Neuronal stem cell (in vitro differentiated cells): Measurements from ENCODE around the gene CDX2.

Experiments used
- DNase-seq: peaks from one replicate; pipeline ENCODE4 v3.0.0-alpha.2; 2013; ENCODE audit warnings: low spot score
- H2AFZ ChIP-seq: one replicate; pipeline ENCODE4 v1.6.1; 2013; ENCODE audit warnings: mild to moderate bottlenecking, low read length, inconsistent platforms
- H2AK5ac ChIP-seq: 2 replicates; pipeline ENCODE4 v1.6.1; 2013; ENCODE audit warnings: low read depth, mild to moderate bottlenecking, inconsistent platforms, low read length, moderate library complexity, mixed read lengths
- H2BK120ac ChIP-seq: 2 replicates; pipeline ENCODE4 v1.6.1; 2013; ENCODE audit warnings: low read depth, mild to moderate bottlenecking, inconsistent platforms, low read length, moderate library complexity, mixed read lengths
- H2BK12ac ChIP-seq: one replicate; pipeline ENCODE4 v1.6.1; 2013; ENCODE audit warnings: low read length, inconsistent platforms
- H2BK15ac ChIP-seq: 2 replicates; pipeline ENCODE4 v1.6.1; 2013; ENCODE audit warnings: mild to moderate bottlenecking, low read length, inconsistent platforms, mixed read lengths
- H2BK5ac ChIP-seq: one replicate; pipeline ENCODE4 v1.6.1; 2013; ENCODE audit warnings: inconsistent platforms, mild to moderate bottlenecking, low read length, moderate library complexity
- H3K14ac ChIP-seq: one replicate; pipeline ENCODE4 v1.6.1; 2013; ENCODE audit warnings: low read length, inconsistent platforms
- H3K18ac ChIP-seq: 2 replicates; pipeline ENCODE4 v1.6.1; 2013; ENCODE audit warnings: low read length, inconsistent platforms
- H3K23ac ChIP-seq: 2 replicates; pipeline ENCODE4 v1.6.1; 2013; ENCODE audit warnings: low read depth, mild to moderate bottlenecking, mixed read lengths, low read length, inconsistent platforms; ENCODE audit not compliant: poor library complexity
- H3K27ac ChIP-seq: replicated peaks from 3 replicates; pipeline ENCODE4 v1.5.1; 2013; ENCODE audit warnings: low read length, inconsistent platforms
- H3K27me3 ChIP-seq, 3 experiments: 2 replicates each; pipeline ENCODE4 v1.6.1; 2013; ENCODE audit warnings: low read length in 3 of 3, mild to moderate bottlenecking in 2 of 3, inconsistent platforms in 1 of 3, low read depth in 1 of 3, mixed read lengths in 1 of 3, moderate library complexity in 1 of 3; ENCODE audit not compliant: control insufficient read depth in 3 of 3, insufficient read depth in 3 of 3
- H3K36me3 ChIP-seq, 2 donors: replicated peaks in 1 of 2; 2 replicates each; pipeline ENCODE4 v1.6.1; 2013; ENCODE audit warnings: low read length in 2 of 2; ENCODE audit not compliant: control insufficient read depth in 2 of 2, insufficient read depth in 2 of 2
- H3K4ac ChIP-seq: 2 replicates; pipeline ENCODE4 v1.6.1; 2013; ENCODE audit warnings: inconsistent platforms, mild to moderate bottlenecking, low read length, moderate library complexity
- H3K4me1 ChIP-seq, 2 donors: 1 replicate in 1 of 2; 2 replicates in 1 of 2; pipeline ENCODE4 v1.6.1; 2013; ENCODE audit warnings: low read length in 2 of 2, low read depth in 1 of 2; ENCODE audit not compliant: control insufficient read depth in 2 of 2, insufficient read depth in 1 of 2
- H3K4me2 ChIP-seq: one replicate; pipeline ENCODE4 v1.6.1; 2013; ENCODE audit warnings: mild to moderate bottlenecking, low read length, inconsistent platforms; ENCODE audit not compliant: insufficient read depth, poor library complexity, severe bottlenecking
- H3K4me3 ChIP-seq, 2 donors: 2 replicates each; pipeline ENCODE4 v1.5.1; 2013; ENCODE audit warnings: low read length in 2 of 2, mild to moderate bottlenecking in 2 of 2, inconsistent platforms in 1 of 2, moderate library complexity in 1 of 2
- H3K79me1 ChIP-seq: one replicate; pipeline ENCODE4 v1.6.1; 2013; ENCODE audit warnings: low read depth, mild to moderate bottlenecking, inconsistent platforms, low read length, moderate library complexity
- H3K9ac ChIP-seq: one replicate; pipeline ENCODE4 v1.6.1; 2013; ENCODE audit warnings: mild to moderate bottlenecking, low read depth, low read length, inconsistent platforms; ENCODE audit not compliant: poor library complexity
- H3K9me3 ChIP-seq, 2 donors: replicated peaks in 1 of 2; 2 replicates each; pipeline versions ENCODE3 to v1.6.1; 2013; ENCODE audit warnings: low read length in 2 of 2, mild to moderate bottlenecking in 2 of 2, inconsistent platforms in 1 of 2, low read depth in 1 of 2, mixed read lengths in 1 of 2, moderate library complexity in 1 of 2; ENCODE audit not compliant: control insufficient read depth in 2 of 2, insufficient read depth in 1 of 2
- H4K8ac ChIP-seq: one replicate; pipeline ENCODE4 v1.6.1; 2013; ENCODE audit warnings: low read depth, mild to moderate bottlenecking, inconsistent platforms, low read length, moderate library complexity
- H4K91ac ChIP-seq: one replicate; pipeline ENCODE4 v1.6.1; 2013; ENCODE audit warnings: low read length, low read depth, mild to moderate bottlenecking, inconsistent platforms; ENCODE audit not compliant: poor library complexity
- WGBS, 2 donors: extraction: QIAGEN DNeasy Blood & Tissue Kit; methylation state at CpG; one replicate each; pipeline ENCODE4 v1.1.7; 2013; ENCODE audit warnings: missing lambda C conversion rate in 2 of 2, mixed read lengths in 1 of 2; ENCODE audit not compliant: insufficient read length in 2 of 2, insufficient replicate concordance in 1 of 2; ENCODE audit errors: extremely low coverage in 2 of 2; 5-methylcytosine and 5-hydroxymethylcytosine counted together

The CDX2 gene

DNA sequence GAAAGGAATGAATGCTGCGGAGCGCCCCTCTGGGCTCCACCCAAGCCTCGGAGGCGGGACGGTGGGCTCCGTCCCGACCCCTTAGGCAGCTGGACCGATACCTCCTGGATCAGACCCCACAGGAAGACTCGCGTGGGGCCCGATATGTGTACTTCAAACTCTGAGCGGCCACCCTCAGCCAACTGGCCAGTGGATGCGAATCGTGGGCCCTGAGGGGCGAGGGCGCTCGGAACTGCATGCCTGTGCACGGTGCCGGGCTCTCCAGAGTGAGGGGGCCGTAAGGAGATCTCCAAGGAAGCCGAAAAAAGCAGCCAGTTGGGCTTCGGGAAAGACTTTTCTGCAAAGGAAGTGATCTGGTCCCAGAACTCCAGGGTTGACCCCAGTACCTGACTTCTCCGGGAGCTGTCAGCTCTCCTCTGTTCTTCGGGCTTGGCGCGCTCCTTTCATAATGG lies 40.7 kb downstream of the CDX2 start:
- Histone ChIP-seq H3K14ac (peak overlapping the region; percentile 43), H4K8ac (no peak overlapping the region), H2AFZ (no peak overlapping the region), H3K18ac (peak overlapping the region; percentile 17), H2BK15ac (no peak overlapping the region), H3K4ac (no peak overlapping the region), H3K27me3 (peaks cover 54 to 88% (median 81%) of the 10 kb centered on the region in 3 experiments), H3K9me3 (no peaks in the 10 kb centered on the region), H3K4me3 (no peak overlapping the region), H3K79me1 (no peaks in the 10 kb centered on the region), H3K36me3 (no peaks in the 10 kb centered on the region), H2BK120ac (no peak overlapping the region), H2AK5ac (peak overlapping the region; percentile 34), H3K4me1 (no peaks in the 10 kb centered on the region), H2BK12ac (no peak overlapping the region), H3K9ac (no peak overlapping the region), H3K27ac (no peak overlapping the region), H3K4me2 (no peak overlapping the region), H4K91ac (no peak overlapping the region), H2BK5ac (no peak overlapping the region), H3K23ac (no peak overlapping the region)
- no CpG with 5 or more reads among the region's 26 CpGs for WGBS, 2 donors
- DNase-seq = no peak

- peak overlapping the region; percentile 34 for H2AK5ac ChIP-seq
- no peak overlapping the region for H4K8ac ChIP-seq
- H3K23ac ChIP-seq = no peak overlapping the region
- H3K14ac ChIP-seq = no peak overlapping the region
- no peak overlapping the region for H3K27ac ChIP-seq
- H3K18ac ChIP-seq = peak overlapping the region; percentile 17
- H2BK12ac ChIP-seq = no peak overlapping the region
- no peak overlapping the region for H3K9ac ChIP-seq
- H2BK15ac ChIP-seq = no peak overlapping the region
- H3K36me3 ChIP-seq = no peaks in the 10 kb centered on the region
- no peak overlapping the region for H2BK5ac ChIP-seq
- no peak overlapping the region for H2BK120ac ChIP-seq
- H2AFZ ChIP-seq = peak overlapping the region; percentile 69
- no peak overlapping the region for H4K91ac ChIP-seq
- peaks cover 60 to 92% (median 88%) of the 10 kb centered on the region in 3 experiments for H3K27me3 ChIP-seq
- no peaks in the 10 kb centered on the region for H3K4me1 ChIP-seq
- peak; percentile 12 for DNase-seq
- H3K9me3 ChIP-seq = no peaks in the 10 kb centered on the region
- no peak overlapping the region for H3K4ac ChIP-seq
- H3K79me1 ChIP-seq = no peaks in the 10 kb centered on the region
- no peak overlapping the region for H3K4me3 ChIP-seq
- H3K4me2 ChIP-seq = no peak overlapping the region
- no CpG with 5 or more reads among the region's 53 CpGs for WGBS, 2 donors
These were observed 41.4 kb downstream of the CDX2 start for GRCh38 chr13:27927444-27928352.

DNA sequence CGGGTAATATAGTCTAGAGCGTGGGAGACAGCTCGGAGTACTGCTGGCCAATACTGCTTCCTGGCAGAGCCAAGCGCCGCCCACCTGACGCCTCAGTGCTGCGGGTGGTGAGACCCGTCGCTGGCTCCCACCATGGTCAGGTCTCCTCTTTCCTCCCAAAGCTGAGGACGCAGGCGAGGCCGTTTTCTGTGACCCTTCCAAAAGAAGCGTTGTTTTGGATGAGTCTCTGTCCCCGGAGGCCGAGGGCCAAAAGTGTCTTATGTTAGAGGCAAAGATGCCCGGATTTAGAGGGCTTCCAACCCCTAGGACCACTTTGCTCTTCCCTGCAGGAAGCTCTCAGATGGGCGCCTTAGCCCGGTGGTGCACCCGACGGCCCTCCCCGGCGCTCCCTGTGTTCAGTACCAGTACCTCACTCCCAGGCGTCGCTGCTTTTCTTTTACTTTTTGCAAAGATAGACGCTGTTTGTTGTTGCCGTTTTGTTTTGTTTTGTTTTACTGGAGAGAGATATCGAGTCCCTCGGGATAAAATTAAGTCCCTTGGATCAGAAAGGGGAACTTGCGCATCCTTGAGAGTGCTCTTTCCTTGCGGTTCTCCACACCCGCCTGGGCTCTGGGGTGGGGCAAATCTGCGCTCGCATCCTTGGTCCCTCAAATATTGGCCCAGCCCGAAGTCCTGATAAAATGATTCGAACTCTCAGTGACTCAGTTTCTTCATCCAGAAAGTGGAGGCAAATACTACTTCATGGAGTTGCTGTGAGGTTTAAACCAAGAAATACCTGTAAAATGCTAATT lies 42.3 kb downstream of the CDX2 start:
- H2BK12ac ChIP-seq = no peak overlapping the region
- no peaks in the 10 kb centered on the region for H3K4me1 ChIP-seq
- H3K4me2 ChIP-seq = no peak overlapping the region
- H3K9ac ChIP-seq = no peak overlapping the region
- DNase-seq = peak; percentile 23
- no peak overlapping the region for H2BK15ac ChIP-seq
- H3K4me3 ChIP-seq = no peak overlapping the region
- no peak overlapping the region for H4K8ac ChIP-seq
- H2BK120ac ChIP-seq = no peak overlapping the region
- no peaks in the 10 kb centered on the region for H3K36me3 ChIP-seq
- H3K18ac ChIP-seq = no peak overlapping the region
- H3K14ac ChIP-seq = no peak overlapping the region
- peaks cover 69 to 100% (median 95%) of the 10 kb centered on the region in 3 experiments for H3K27me3 ChIP-seq
- H3K79me1 ChIP-seq = no peaks in the 10 kb centered on the region
- no peak overlapping the region for H3K23ac ChIP-seq
- no peak overlapping the region for H4K91ac ChIP-seq
- no peak overlapping the region for H3K4ac ChIP-seq
- no CpG with 5 or more reads among the region's 35 CpGs for WGBS, 2 donors
- H2AFZ ChIP-seq = no peak overlapping the region
- H3K27ac ChIP-seq = no peak overlapping the region
- no peak overlapping the region for H2AK5ac ChIP-seq
- no peaks in the 10 kb centered on the region for H3K9me3 ChIP-seq
- no peak overlapping the region for H2BK5ac ChIP-seq
